ENCODE results near the gene HFE.

DNA sequence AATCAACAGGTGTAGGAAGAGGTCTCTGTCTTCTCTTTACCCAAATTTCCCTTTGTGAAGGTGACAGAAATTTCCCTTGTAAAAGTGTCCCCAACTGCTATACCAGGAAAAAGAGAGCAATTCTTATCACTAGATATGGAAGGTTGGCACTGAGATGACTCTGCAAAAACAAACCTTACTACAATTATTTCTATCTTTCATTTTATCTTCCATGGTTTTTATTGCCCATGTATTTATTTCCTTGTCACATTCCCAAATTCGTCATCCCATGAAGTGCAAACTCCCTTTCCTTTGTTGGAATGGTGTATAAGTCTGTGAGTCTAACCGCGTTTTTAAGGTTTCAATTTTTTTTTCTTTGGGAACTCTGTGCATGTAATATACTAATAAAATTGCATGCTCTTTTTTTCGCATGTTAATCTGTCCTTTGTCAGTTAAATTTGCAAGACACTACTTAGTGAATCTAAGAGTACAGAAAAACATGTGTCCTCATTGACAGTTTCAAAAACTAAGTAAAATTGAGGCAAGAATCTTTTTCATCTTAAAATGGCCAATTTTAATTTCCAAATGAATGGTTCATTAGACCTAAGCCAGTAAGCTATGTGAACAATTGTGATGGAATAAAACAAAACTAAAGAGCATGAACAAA is 35.4 kb upstream of the HFE start:
- TF ChIP-seq, protein P1, sequence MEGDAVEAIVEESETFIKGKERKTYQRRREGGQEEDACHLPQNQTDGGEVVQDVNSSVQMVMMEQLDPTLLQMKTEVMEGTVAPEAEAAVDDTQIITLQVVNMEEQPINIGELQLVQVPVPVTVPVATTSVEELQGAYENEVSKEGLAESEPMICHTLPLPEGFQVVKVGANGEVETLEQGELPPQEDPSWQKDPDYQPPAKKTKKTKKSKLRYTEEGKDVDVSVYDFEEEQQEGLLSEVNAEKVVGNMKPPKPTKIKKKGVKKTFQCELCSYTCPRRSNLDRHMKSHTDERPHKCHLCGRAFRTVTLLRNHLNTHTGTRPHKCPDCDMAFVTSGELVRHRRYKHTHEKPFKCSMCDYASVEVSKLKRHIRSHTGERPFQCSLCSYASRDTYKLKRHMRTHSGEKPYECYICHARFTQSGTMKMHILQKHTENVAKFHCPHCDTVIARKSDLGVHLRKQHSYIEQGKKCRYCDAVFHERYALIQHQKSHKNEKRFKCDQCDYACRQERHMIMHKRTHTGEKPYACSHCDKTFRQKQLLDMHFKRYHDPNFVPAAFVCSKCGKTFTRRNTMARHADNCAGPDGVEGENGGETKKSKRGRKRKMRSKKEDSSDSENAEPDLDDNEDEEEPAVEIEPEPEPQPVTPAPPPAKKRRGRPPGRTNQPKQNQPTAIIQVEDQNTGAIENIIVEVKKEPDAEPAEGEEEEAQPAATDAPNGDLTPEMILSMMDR (IDR thresholded peaks at IDR 0.05) = no peak
- TF ChIP-seq POLR2A (IDR thresholded peaks at IDR 0.05) = no peak
- no peak for TF ChIP-seq EP300 (IDR thresholded peaks at IDR 0.05)
